ELF-1 (cell line): ENCODE results near the gene GRB7.
A peak's percentile ranks its signal among the peaks of the same experiment; 100 is the strongest.

ENCODE experiments used
- DNase-seq: peaks from one replicate; pipeline ENCODE4 v3.0.0-alpha.2; 2016; ENCODE audit warnings: low read depth, low spot score

The GRB7 gene

GRCh38 chr17:39772415-39772814 lies 34.7 kb downstream of the GRB7 start:
- DNase-seq = no peak

- no peak for DNase-seq
Observed at GRCh38 chr17:39772987-39773934, 35.5 kb downstream of the GRB7 start.

DNA sequence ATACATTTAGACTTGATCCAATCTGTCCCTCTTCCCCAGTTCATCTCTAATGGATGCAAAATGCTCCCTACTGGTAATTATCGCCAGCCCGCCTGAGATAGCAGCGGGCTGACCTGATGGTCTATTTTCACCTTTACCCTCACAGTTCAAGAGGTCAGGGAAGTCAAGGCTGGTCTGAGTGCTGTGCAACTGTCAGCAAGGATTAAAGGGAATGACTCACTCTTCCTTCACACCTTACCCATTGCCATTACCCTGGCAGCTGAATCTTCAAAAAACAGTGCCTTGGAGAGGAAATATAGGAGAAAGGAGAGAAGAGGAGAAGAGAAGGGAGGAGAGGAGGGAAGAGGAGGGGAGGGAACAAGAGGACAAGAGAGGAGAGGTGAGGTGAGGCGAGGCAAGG lies 36.3 kb downstream of the GRB7 start:
- DNase-seq = no peak

DNA sequence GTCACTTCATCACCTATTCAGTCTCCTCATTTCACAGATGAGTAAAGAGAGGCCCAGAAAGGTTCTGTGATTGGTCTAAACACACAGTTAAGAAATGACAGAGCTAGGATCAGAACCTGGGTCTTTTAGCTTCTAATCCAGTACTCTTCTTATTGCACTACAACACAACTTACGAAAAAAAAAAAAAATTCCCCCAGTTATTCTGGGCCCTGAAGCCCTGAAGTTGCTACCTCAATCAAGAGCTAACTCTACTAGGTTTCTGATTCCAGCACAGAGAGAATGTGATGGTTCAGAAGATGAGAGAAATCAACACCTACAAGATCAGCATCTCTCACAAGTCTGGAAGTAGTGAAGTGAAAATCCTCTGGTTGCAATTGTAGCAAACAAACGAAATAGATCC lies 37.3 kb downstream of the GRB7 start:
- no peak for DNase-seq

GRCh38 chr17:39776252-39776651 lies 38.5 kb downstream of the GRB7 start:
- no peak for DNase-seq

DNA sequence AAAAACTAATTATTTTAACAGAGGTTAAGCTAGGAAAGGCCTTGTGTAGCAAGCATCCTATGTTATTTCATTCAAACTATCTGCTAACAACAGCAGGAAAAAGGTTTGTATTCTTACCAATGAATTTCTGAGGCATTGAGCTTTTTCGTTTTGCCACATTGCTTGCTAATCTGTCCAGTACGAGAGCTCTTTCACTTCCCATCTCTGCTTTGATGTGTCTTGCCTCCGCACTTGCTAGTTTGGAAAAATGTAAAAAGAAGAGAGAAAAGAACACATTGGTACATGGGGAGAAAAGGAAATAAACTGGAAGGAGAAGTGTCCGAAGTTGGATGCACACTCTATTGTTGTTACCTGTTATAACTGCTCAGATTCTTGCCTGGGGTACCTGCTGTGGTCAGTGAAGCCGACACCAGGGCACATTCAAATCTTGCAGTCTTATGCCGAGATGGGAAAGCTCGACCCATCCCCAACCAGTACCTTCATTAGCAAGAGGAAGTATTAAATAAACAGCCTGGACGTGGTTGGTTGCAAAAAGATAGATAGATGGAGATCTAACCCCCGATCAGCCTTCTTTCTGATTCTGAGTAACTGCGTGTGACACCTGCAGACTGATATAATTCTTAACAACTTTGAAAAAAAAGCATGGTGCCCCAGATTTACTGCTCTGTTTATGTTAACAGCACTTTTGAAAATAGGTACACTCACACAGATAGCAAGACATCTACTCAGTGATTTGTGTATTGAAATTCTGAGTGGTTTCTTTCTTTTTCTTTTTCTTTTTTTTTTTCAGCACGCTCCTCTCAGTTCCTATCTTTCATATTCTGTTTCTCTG lies 40.0 kb downstream of the GRB7 start:
- DNase-seq = no peak

DNA sequence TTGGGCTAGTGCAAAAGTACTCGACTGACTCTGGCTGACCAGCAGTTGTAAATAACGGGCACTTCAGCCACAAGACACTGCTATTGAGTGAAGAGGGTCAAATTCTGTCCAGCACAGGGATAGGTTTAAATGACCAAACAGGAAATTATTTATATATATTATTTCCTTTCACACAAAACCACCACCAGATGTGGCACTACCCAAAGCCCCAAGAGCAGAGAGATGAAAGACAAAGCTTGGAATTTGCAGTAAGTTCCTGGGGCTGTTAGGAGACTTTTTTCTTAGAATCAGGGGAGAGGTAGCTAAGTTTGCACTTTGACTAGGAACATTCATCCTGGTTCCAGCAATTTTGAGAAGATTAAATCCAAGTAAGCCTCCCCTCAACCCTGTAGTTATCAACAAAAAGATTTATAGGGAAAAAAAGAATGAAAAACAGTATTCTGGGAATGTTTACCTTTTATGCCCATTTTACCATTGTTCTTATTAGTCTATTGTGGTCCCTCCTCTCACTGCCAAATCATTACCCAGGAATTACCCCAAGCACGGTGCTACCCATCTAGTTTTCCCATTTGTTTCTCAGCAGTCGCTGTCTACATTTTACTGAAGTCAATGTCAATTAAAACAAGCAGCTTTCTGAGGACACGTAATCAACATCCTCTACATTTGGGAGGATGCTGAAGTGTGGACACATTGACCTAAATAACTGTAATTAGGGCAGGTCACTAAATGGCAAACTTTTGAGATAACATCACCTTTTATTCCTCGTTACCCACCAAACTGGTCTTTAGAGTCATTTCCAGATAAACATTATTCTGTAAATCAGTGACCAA lies 43.5 kb downstream of the GRB7 start:
- DNase-seq = no peak

DNA sequence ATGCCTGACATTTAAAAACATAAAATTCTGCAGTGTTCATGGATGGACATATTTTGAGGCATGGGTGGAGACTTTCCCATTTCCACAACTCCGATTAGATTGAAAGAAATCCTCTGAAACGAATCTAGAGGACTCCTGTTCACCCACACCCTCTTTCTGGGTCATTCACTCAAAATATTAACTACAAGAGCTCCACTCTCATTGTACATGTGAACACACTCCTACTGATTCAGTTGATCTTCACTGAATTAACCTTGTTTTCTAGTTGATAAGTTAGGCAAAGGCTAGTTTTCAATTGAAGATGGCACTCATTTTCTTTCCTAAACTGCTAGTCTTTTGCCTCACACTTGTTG lies 44.1 kb downstream of the GRB7 start:
- no peak for DNase-seq

DNA sequence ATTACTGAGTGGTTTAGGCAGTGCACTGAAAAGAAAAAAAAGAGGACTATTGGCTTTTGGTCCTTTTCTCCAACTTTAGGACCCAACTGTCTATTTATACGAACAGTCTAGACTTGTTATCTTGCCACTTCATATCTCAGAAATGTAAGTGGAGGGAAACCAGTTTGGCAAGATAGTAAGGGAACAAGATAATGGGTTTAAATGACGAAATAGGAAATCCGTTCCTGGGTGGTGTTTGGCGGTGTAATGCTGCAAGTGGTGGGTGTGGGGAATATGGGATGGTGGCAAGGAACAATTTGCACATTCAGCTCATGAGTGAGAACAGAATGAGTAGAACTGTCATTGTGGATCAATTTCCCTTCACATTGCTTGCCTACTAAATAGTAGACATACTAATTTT lies 44.7 kb downstream of the GRB7 start:
- no peak for DNase-seq

- DNase-seq = no peak
Observed at GRCh38 chr17:39782980-39783379, 45.2 kb downstream of the GRB7 start.

GRCh38 chr17:39787041-39787440 lies 49.3 kb downstream of the GRB7 start:
- no peak for DNase-seq

- DNase-seq = no peak
Observed at GRCh38 chr17:39787743-39788484, 50.2 kb downstream of the GRB7 start.

DNA sequence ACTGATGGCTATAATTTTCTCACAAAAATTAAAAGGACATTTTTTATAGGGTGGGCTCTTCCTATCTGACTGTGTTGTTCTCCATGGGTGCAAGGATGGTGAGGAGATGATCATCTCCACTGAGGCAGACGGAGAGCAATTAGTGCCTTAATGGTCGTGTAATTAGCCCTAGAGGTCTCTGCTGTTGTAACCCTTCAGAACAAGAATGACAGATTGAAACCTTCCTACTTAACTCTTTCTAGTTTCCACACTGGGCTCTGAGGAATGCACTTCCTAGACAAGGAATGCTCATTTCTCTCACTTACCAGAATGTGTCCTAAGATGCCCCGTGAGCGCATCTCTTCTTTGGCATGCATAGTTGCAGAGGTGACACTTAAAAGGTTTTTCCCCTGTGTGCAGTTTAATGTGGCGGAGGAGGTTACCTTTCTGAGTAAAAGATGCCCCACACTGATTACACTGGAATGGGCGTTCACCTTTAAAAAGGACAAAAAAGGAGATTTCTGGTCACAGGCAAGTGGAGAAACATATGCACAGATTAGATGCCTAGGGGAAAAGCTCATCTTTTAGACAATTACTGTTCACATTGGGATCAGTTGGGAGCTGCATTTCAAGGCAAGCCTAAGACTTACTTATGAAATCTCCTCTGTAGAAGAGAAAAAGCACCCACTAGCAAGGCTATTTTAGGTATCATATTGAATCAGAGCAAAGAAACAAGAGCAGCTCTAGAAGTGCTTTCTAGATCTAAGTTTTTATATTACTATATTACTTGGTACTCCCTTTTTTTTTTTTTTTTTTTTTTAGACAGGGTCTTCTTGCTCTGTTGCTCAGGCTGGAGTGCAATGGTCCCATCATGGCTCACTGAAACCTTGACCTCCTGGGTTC lies 53.6 kb downstream of the GRB7 start:
- peak; percentile 40 for DNase-seq

DNA sequence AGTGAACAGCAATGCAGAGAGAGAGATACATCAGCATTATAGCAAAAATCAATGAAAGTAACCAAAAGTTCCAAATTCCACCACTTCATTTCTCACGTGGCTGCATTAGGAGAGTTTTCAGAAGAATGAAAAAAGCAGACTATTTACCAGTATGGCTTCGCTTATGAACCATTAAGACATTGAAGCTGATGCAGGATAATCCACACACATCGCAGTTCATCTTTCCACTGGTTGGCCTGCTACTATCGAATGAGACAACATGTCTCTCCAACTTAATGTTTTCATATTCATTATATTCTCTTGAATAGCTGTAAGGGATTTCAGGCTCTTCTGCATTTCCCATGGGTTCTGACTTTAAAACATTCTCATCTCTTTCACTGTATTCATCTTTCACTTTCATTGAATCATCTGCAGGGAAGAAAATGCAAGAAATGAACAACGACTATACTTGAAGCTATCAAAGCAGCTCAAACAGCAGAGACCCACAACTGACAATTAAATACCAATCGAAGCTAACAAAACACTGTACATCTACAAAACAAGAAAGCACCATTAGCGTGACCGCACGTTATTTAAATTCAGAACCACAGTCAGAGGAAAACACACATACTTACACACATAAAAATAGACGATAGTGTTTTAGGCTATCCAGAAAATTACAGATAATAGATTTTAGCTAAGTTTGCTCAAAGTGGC lies 54.9 kb downstream of the GRB7 start:
- no peak for DNase-seq

GRCh38 chr17:39793301-39793872 lies 55.6 kb downstream of the GRB7 start:
- DNase-seq = no peak

DNA sequence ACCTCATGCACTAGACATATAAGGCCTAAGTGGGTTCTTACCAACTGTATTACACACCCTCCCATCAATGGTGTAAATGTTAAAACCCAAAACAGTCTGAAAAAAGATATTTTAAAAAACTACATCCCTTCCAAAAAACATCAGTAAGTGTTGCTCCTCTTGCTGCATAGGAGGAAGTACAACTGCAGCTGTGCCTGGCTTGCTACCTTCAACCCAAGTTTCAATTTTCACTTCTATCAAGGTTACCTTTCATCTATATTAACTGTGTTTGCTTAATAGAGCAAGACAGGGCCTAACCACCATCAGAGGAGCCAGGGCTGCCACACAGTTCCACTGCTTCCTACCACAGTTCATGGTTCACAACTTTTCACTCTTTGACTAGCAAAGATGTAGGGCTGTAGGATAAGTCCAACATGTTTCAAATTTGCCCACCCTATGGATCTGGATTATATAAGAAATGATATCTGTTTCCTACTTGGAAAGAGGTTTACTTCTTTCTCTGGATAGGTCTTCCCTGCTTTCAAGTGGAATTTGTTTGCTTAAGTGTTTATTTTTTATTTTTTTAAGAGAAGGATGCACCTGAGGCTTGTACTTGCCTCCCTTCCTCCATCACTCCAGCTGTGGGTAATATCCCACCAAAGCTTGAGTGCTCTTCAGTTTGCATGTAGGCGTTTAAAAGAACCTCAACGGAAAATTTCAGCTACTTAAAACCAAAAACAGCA lies 56.7 kb downstream of the GRB7 start:
- no peak for DNase-seq
